ENCODE data around the gene FAM89B. TPM values are rescaled to one million over a fixed set of nuclear protein-coding genes. Genes with fewer than 3 reads are reported as not detected.

The FAM89B gene
- total RNA-seq, 1 experiment from 2014 or later = 20.4 TPM

DNA sequence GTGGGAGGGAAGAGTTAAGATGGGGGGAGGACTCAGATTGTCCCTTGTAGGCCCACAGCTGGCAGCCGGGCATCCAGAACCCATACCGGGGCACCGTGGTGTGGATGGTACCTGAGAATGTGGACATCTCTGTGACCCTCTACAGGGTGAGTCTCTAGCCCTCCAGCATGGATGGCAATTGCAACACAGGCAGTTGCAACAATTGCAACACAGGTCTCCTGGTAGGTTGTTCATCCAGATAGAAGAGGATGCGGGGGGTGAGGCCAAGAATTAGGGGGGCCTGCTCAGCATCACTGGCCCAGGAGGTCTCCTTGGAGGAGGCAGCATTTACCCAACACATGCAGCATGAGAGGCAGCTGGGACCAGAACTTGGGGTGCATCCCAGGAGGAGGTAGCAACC, 7.0 kb downstream of the FAM89B start:
- H3K36me3 ChIP-seq (replicated peaks; ENCODE audit: control insufficient read depth, insufficient read depth, low read length) = no peaks in the 10 kb centered on the region
- DNase-seq = no peak
- no peak overlapping the region for H3K4me3 ChIP-seq (ENCODE audit: insufficient read depth, low read depth, low read length)
- peaks cover 51% of the 10 kb centered on the region for H3K27me3 ChIP-seq (ENCODE audit: control insufficient read depth, insufficient read depth, low read length)

DNA sequence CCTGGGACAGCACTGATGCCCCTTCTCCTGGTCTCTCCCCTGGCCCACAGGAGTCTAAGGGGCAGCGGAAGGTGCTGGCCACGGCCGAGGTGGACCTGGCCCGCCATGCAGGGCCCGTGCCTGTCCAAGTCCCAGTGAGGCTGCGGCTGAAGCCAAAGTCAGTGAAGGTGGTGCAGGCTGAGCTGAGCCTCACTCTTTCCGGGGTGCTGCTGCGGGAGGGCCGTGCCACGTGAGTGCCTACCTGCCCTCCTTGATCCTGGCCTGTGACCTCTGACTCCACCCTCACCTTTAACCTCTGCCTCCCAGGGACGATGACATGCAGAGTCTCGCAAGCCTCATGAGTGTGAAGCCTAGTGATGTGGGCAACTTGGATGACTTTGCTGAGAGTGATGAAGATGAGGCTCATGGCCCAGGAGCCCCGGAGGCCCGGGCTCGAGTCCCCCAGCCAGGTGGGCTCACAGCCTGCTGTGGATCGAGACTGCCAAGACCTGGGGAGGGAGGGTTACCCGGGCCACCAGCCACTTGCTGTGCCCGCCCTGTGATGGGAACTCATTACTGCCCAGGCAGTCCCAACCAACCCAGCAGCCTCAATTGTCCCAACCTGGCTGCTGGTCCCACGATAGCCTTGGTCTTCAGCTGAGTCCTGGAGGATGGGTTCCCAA, 7.8 kb downstream of the FAM89B start:
- no peak overlapping the region for H3K4me3 ChIP-seq (ENCODE audit: insufficient read depth, low read depth, low read length)
- H3K27me3 ChIP-seq (ENCODE audit: control insufficient read depth, insufficient read depth, low read length) = peaks cover 53% of the 10 kb centered on the region
- DNase-seq = peak; percentile 49
- no peaks in the 10 kb centered on the region for H3K36me3 ChIP-seq (replicated peaks; ENCODE audit: control insufficient read depth, insufficient read depth, low read length)

DNA sequence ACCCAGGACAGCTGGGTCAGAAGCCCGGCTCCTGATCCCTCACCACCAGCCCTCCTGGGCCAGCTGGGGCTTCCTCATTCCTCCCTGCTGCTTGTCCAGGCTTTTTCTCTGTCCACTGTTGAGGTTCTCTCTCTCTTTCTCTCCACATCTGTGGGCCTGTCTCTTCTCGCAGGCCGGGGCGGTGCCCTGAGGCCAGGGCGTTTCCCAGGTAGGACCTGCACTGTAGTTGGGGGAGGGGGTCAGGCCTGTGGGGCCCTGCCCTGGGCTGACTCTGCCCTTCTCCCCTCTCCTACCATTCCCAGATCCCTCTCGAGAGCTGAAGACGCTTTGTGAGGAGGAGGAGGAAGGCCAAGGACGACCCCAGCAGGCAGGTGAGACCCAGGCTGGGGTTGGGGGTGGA, 8.4 kb downstream of the FAM89B start:
- Histone ChIP-seq H3K4me3 (ENCODE audit: insufficient read depth, low read depth, low read length) (no peak overlapping the region), H3K36me3 (replicated peaks; ENCODE audit: control insufficient read depth, insufficient read depth, low read length) (no peaks in the 10 kb centered on the region), H3K27me3 (ENCODE audit: control insufficient read depth, insufficient read depth, low read length) (peaks cover 52% of the 10 kb centered on the region)
- peak; percentile 35 for DNase-seq

DNA sequence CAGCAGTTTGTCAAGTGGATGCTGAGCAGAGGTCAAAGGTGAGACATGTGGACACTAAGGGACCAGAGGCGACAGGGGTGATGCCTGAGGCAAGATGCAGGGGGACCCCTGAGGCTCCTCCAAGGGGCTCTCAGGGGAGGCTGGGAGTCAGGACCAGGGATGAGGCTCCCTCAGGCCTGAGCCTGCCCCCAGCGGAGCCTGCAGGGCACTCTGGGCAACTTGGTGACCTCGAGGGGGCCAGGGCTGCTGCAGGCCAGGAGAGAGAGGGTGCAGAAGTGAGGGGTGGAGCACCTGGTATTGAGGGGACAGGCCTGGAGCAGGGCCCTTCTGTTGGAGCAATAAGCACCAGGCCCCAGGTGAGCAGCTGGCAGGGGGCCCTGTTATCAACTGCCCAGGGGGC, 9.6 kb downstream of the FAM89B start:
- Histone ChIP-seq H3K27me3 (ENCODE audit: control insufficient read depth, insufficient read depth, low read length) (peaks cover 51% of the 10 kb centered on the region), H3K4me3 (ENCODE audit: insufficient read depth, low read depth, low read length) (no peak overlapping the region)
- no peak for DNase-seq

DNA sequence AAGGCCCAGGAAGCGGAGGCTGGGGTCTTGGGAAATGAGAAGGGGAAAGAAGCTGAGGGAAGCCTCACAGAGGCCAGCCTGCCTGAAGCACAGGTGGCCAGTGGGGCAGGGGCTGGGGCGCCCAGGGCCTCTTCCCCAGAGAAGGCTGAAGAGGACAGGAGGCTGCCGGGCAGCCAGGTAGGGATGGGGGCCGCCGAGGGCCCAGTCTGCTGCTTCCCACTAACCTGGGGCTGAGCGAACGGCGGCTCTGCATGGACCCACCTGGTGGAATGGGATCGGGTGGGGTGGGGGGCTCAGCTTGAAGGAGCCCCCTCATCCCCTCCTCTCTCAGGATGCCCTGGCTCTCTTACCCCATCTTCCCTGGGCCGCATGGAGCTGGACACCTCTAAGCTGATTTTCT, 11.3 kb downstream of the FAM89B start:
- Histone ChIP-seq H3K4me3 (ENCODE audit: insufficient read depth, low read depth, low read length) (no peak overlapping the region), H3K36me3 (replicated peaks; ENCODE audit: control insufficient read depth, insufficient read depth, low read length) (no peaks in the 10 kb centered on the region), H3K27me3 (ENCODE audit: control insufficient read depth, insufficient read depth, low read length) (peaks cover 41% of the 10 kb centered on the region)
- peak; percentile 56 for DNase-seq

More for the DNA sequence above, 9.6 kb downstream of the FAM89B start:
- no peaks in the 10 kb centered on the region for H3K36me3 ChIP-seq (replicated peaks; ENCODE audit: control insufficient read depth, insufficient read depth, low read length)

DNA sequence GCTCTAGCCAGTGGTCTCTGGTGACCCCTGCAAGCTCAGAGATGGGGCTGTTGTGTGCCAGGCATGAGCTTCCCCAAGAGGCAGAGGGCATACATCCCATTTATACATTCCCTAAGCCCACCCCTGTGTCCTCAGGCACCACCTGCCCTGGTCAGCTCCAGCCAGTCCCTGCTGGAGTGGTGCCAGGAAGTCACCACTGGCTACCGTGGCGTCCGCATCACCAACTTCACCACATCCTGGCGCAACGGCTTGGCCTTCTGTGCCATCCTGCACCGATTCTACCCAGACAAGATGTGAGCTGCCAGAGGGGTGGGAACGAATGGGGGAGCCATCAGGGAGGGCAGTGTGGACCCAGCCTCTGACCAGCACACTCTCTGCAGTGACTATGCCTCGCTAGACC, 11.8 kb downstream of the FAM89B start:
- Histone ChIP-seq H3K27me3 (ENCODE audit: control insufficient read depth, insufficient read depth, low read length) (peaks cover 41% of the 10 kb centered on the region), H3K36me3 (replicated peaks; ENCODE audit: control insufficient read depth, insufficient read depth, low read length) (no peaks in the 10 kb centered on the region), H3K4me3 (ENCODE audit: insufficient read depth, low read depth, low read length) (no peak overlapping the region)
- DNase-seq = no peak

DNA sequence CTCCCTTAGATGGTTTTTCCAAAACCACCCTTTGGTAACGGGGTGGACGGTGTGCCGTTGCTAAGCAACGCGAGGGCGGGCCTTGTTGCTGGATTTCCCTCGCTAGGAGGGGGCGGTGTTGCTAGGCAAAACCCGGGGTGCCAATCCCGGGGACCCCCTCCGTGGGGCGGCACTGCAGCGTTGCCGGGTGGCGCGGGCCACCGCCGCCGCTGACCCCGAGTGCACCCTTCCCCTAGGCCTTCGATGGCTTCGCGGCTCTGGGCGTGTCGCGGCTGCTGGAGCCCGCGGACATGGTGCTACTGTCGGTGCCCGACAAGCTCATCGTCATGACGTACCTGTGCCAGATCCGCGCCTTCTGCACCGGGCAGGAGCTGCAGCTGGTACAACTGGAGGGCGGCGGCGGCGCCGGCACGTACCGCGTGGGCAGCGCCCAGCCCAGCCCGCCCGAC, 12.4 kb downstream of the FAM89B start:
- H3K4me3 ChIP-seq (ENCODE audit: insufficient read depth, low read depth, low read length) = peak overlapping the region; percentile 2; the same call in 1 of the 2 replicates
- peak; percentile 81 for DNase-seq
- H3K27me3 ChIP-seq (ENCODE audit: control insufficient read depth, insufficient read depth, low read length) = peaks cover 40% of the 10 kb centered on the region
- no peaks in the 10 kb centered on the region for H3K36me3 ChIP-seq (replicated peaks; ENCODE audit: control insufficient read depth, insufficient read depth, low read length)

DNA sequence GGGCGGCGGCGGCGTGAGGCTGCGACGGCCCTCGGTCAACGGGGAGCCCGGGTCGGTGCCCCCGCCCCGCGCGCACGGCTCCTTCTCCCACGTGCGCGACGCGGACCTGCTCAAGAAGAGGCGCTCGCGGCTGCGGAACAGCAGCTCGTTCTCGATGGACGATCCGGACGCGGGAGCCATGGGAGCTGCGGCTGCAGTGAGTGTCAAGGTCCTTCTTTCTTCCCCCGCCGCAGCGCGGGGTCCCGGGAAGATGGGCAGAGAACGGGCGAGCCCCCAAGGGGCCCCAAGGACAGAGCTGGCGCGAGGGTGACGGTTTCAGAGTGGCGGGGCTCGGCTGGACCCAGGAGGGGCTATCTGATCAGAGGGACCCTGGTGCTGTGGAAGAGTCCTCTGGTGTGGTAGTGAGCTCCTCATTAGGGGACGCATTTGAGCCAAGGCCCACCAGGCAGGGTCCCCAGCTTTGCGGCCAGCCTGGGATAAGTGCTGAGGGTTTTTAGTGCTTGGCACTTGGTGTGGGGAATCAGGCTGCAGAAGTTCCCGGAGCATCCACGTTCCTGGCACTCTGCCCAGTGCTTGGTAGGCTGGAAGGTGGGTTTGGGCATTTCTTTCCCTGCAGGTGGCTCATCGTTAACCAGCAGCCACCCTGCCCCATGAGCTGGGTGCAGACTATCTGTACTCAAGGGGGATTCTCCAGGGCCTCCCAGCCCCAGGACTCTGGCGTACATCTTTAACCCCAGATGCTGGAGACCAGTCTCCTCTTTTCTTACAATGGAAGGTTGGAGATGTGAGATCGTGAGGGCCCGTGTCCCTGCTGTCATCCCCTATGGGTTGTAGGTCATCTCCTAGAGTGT, 13.3 kb downstream of the FAM89B start:
- Histone ChIP-seq H3K4me3 (ENCODE audit: insufficient read depth, low read depth, low read length) (no peak overlapping the region), H3K36me3 (replicated peaks; ENCODE audit: control insufficient read depth, insufficient read depth, low read length) (no peaks in the 10 kb centered on the region), H3K27me3 (ENCODE audit: control insufficient read depth, insufficient read depth, low read length) (peaks cover 44% of the 10 kb centered on the region)
- DNase-seq = peak; percentile 70

DNA sequence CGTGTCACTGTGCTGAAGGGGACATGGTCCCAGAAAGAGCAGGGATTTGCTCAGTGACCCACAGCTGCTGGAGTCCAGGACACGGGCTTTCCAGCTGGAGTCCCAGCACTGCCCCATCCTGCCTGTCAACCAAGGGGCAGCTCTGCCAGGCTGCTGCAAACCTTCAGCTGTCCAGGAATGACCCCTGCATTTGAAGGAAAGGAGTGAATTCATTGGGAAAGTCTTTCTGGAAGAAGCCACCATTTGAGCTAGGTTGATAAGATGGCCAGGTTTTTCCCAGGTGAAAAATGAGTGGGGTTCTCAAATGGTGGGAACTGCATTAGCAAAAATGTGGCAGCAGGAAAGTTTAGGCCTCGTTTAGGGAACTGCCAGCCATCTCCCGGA, 13.9 kb downstream of the FAM89B start:
- no peak for DNase-seq
- no peak overlapping the region for H3K4me3 ChIP-seq (ENCODE audit: insufficient read depth, low read depth, low read length)
- no peaks in the 10 kb centered on the region for H3K36me3 ChIP-seq (replicated peaks; ENCODE audit: control insufficient read depth, insufficient read depth, low read length)
- peaks cover 46% of the 10 kb centered on the region for H3K27me3 ChIP-seq (ENCODE audit: control insufficient read depth, insufficient read depth, low read length)

DNA sequence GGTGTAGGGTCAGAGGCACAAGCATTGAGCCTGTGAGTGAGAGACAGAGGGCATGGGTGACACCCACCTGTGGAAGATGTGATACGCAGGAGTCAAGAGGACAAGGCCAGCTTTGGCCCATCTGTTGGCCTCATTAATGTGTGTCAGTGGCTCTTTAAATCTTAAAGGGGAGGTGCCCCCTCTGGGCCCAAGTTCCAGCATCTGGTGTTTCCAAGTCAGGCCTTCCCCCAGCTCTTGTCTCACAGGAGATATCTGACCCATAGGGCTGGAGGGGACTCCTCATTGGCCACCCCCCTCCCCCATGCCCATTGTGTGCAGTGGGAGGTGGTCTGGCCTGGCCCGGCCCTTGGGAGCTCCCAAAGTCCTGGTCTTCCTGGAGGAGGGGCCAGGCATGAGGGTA, 14.3 kb downstream of the FAM89B start:
- Histone ChIP-seq H3K36me3 (replicated peaks; ENCODE audit: control insufficient read depth, insufficient read depth, low read length) (no peaks in the 10 kb centered on the region), H3K4me3 (ENCODE audit: insufficient read depth, low read depth, low read length) (no peak overlapping the region), H3K27me3 (ENCODE audit: control insufficient read depth, insufficient read depth, low read length) (peaks cover 48% of the 10 kb centered on the region)
- DNase-seq = peak; percentile 91

DNA sequence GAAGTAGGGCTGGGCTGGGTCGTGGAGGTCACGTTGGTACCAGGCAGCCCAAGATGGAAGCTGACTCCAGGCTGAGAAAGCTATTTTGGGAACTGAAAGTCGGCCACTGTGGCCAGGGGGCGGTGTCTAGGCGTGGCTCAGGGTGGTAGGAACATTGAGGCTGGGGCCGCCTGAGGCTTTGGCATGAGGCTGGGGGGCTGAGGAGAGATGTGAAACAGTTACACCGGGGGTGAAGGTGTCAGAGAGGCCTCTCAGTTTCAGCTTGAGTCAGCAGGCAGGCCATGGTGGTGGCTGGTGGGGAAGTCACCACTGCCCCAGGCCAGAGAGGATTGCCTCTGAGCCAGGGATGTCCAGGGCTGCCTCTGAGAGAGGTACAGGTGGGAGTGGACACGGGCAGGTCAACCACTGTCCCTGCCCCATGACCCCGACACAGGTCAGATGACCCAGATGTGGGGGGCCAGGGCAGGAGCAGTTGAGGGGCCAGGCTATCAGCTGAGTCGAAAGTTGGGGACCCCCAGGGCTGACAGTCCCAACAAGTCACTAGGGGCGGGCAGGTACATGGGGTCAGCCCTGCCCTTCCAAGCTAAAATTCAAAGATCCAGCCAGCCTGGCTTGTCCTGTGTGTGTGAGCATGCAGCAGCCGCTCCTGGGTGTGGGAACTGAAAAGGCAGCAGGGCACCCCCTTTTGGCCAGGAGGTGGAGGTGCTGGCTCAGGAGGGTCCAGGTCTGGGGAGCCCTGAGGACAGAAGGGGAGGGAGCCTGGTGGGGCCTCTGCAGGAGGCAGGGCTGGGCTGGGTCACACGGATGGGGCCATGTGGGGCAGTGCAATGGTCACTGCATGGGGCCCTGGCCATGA, 16.1 kb downstream of the FAM89B start:
- peaks cover 58% of the 10 kb centered on the region for H3K27me3 ChIP-seq (ENCODE audit: control insufficient read depth, insufficient read depth, low read length)
- peak; percentile 96 for DNase-seq
- no peak overlapping the region for H3K4me3 ChIP-seq (ENCODE audit: insufficient read depth, low read depth, low read length)
- H3K36me3 ChIP-seq (replicated peaks; ENCODE audit: control insufficient read depth, insufficient read depth, low read length) = no peaks in the 10 kb centered on the region

DNA sequence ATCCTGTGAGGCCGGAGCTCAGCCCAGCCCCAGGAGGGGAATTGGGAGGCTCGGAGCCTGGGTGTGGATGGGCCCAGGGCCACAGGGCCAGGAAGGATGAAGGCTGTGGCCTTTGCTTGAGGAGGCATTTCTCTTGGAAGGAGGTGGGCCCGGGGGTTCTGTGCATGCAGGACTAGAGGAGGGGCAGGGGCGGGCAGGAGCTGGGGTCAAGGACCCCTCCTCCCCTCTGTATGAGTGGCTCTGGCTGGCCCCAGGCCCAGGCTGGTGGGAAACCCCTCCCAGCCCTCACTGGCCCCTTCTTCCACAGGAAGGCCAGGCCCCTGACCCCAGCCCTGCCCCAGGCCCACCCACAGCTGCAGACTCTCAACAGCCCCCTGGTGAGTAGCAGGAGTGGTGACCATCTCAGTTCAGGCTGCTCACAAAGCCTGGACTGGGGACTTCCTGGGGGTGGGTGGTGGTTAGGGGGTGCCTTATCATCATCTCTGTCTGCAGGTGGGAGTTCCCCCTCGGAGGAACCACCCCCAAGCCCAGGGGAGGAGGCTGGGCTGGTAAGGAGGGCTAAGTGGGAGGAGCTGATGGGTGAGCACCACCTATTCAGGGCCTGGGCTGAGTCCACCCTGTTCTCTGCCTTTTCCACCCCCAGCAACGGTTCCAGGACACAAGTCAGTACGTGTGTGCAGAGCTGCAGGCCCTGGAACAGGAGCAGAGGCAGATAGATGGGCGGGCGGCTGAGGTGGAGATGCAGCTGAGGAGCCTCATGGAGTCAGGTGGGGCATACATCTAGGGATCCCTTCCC, 17.3 kb downstream of the FAM89B start:
- Histone ChIP-seq H3K36me3 (replicated peaks; ENCODE audit: control insufficient read depth, insufficient read depth, low read length) (no peaks in the 10 kb centered on the region), H3K4me3 (ENCODE audit: insufficient read depth, low read depth, low read length) (no peak overlapping the region), H3K27me3 (ENCODE audit: control insufficient read depth, insufficient read depth, low read length) (peaks cover 51% of the 10 kb centered on the region)
- DNase-seq = no peak

DNA sequence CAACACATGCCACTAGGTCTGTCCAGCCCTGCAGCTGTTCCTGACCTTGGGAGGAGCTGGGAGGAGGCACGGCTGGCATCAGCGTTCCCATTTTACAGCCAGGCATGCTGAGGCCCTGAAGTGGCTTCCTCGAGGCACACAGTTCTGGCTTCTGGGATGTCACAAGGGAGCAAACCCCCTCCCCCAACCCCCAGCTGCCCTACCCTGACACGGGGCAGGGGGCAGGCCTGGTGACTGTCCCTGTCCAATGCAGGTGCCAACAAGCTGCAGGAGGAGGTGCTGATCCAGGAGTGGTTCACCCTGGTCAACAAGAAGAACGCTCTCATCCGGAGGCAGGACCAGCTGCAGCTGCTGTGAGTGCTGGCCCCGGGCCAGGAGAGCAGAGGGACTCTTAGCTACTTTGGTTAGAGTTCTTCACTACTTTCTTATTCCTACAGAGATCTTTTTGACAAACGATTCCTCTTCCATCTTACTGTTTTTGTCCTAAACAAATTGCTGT, 18.0 kb downstream of the FAM89B start:
- H3K27me3 ChIP-seq (ENCODE audit: control insufficient read depth, insufficient read depth, low read length) = peaks cover 46% of the 10 kb centered on the region
- H3K36me3 ChIP-seq (replicated peaks; ENCODE audit: control insufficient read depth, insufficient read depth, low read length) = no peaks in the 10 kb centered on the region

More for the DNA sequence above, 18.0 kb downstream of the FAM89B start:
- DNase-seq = no peak
- no peak overlapping the region for H3K4me3 ChIP-seq (ENCODE audit: insufficient read depth, low read depth, low read length)
